WTC11 (cell line): ENCODE data around the gene RETN. TPM values are rescaled to one million over a fixed set of nuclear protein-coding genes. Genes with fewer than 3 reads are reported as not detected.
A peak's percentile ranks its signal among the peaks of the same experiment; 100 is the strongest.

Experiments
- ATAC-seq: fragments of 200-7000 bp; cut with Tn5 transposase; 2 replicates; pipeline ENCODE4 v1.10.0; 2021; ENCODE audit warnings: mild to moderate bottlenecking, moderate library complexity
- CTCF ChIA-PET: fragments of 300-600 bp; sonication (Branson Sonifier 250); formaldehyde crosslinking; loops from one replicate; lab custom pipeline; 2021; ENCODE audit warnings: antibody characterized with exemption; lab: Charles Lee
- POLR2A ChIA-PET: fragments of 350-600 bp; sonication (Branson Sonifier 250); formaldehyde crosslinking; loops from one replicate; lab custom pipeline; 2021; ENCODE audit warnings: antibody characterized with exemption; lab: Charles Lee
- DNase-seq: peaks from one replicate; pipeline ENCODE4 v3.0.0; 2021; ENCODE audit warnings: low spot score
- H3K27ac Mint-ChIP-seq: 2 replicates; pipeline ENCODE4 v1.8.0; 2021; ENCODE audit warnings: mixed read lengths
- H3K27me3 Mint-ChIP-seq: 2 replicates; pipeline ENCODE4 v1.8.0; 2021; ENCODE audit warnings: low read depth, mild to moderate bottlenecking, moderate library complexity, mixed read lengths
- H3K36me3 Mint-ChIP-seq: 2 replicates; pipeline ENCODE4 v1.8.0; 2021; ENCODE audit warnings: mixed read lengths
- H3K4me1 Mint-ChIP-seq: 2 replicates; pipeline ENCODE4 v1.8.0; 2022; ENCODE audit warnings: mixed read lengths
- H3K4me3 Mint-ChIP-seq: 2 replicates; pipeline ENCODE4 v1.8.0; 2021; ENCODE audit warnings: mild to moderate bottlenecking, moderate library complexity, mixed read lengths
- H3K9me3 Mint-ChIP-seq: 2 replicates; pipeline ENCODE4 v1.8.0; 2021; ENCODE audit warnings: mixed read lengths
- ATF1 ChIP-seq: sonication (generic); formaldehyde crosslinking; IDR thresholded peaks from 2 replicates; pipeline ENCODE4 v1.8.1; 2023; ENCODE audit warnings: mild to moderate bottlenecking, moderate library complexity, missing genetic modification reagents
- CDX4 ChIP-seq: fragments of 250-450 bp; sonication (Bioruptor Pico); IDR thresholded peaks from 2 replicates; pipeline ENCODE4 v1.9.0; 2021; ENCODE audit warnings: moderate library complexity, mild to moderate bottlenecking, inconsistent platforms, borderline replicate concordance
- CREB1 ChIP-seq: sonication (generic); formaldehyde crosslinking; IDR thresholded peaks from 2 replicates; pipeline ENCODE4 v1.8.0; 2023; ENCODE audit warnings: mild to moderate bottlenecking, missing genetic modification reagents
- E2F5 ChIP-seq: sonication (generic); formaldehyde crosslinking; IDR thresholded peaks from 2 replicates; pipeline ENCODE4 v1.8.1; 2022; ENCODE audit warnings: mild to moderate bottlenecking, moderate library complexity, missing genetic modification reagents
- FOXP4 ChIP-seq: sonication (generic); formaldehyde crosslinking; IDR thresholded peaks from 2 replicates; pipeline ENCODE4 v1.8.0; 2022; ENCODE audit warnings: mild to moderate bottlenecking, missing genetic modification reagents
- IRF1 ChIP-seq: sonication (generic); formaldehyde crosslinking; IDR thresholded peaks from 2 replicates; pipeline ENCODE4 v1.8.0; 2023; ENCODE audit warnings: missing genetic modification reagents
- IRF2 ChIP-seq: sonication (generic); formaldehyde crosslinking; IDR thresholded peaks from 2 replicates; pipeline ENCODE4 v1.8.0; 2022; ENCODE audit warnings: low read depth, missing genetic modification reagents, borderline replicate concordance
- KAT7 ChIP-seq: sonication (generic); formaldehyde crosslinking; IDR thresholded peaks from 2 replicates; pipeline ENCODE4 v1.8.1; 2023; ENCODE audit warnings: missing genetic modification reagents, mild to moderate bottlenecking, borderline replicate concordance
- MAX ChIP-seq: sonication (generic); formaldehyde crosslinking; IDR thresholded peaks from 2 replicates; pipeline ENCODE4 v1.8.0; 2022; ENCODE audit warnings: mild to moderate bottlenecking, missing genetic modification reagents
- MLX ChIP-seq: sonication (generic); formaldehyde crosslinking; IDR thresholded peaks from 2 replicates; pipeline ENCODE4 v1.8.1; 2023; ENCODE audit warnings: mild to moderate bottlenecking, missing genetic modification reagents, moderate library complexity
- NFE2L1 ChIP-seq: sonication (generic); formaldehyde crosslinking; IDR thresholded peaks from 2 replicates; pipeline ENCODE4 v1.8.1; 2023; ENCODE audit warnings: missing genetic modification reagents
- NR3C1 ChIP-seq: sonication (generic); formaldehyde crosslinking; conservative IDR thresholded peaks from 2 replicates; pipeline ENCODE4 v1.8.1; 2023; ENCODE audit warnings: low read depth, mild to moderate bottlenecking, missing genetic modification reagents
- OVOL2 ChIP-seq: fragments of 250-450 bp; sonication (Bioruptor Pico); IDR thresholded peaks from 2 replicates; pipeline ENCODE4 v1.9.0; 2021; ENCODE audit warnings: mild to moderate bottlenecking, borderline replicate concordance
- SMAD4 ChIP-seq: sonication (generic); formaldehyde crosslinking; IDR thresholded peaks from 2 replicates; pipeline ENCODE4 v1.8.0; 2022; ENCODE audit warnings: mild to moderate bottlenecking, missing genetic modification reagents
- USF1 ChIP-seq: sonication (generic); formaldehyde crosslinking; IDR thresholded peaks from 2 replicates; pipeline ENCODE4 v1.8.0; 2022; ENCODE audit warnings: mild to moderate bottlenecking, missing genetic modification reagents
- ZMAT4 ChIP-seq: fragments of 250-450 bp; sonication (Bioruptor Pico); IDR thresholded peaks from 2 replicates; pipeline ENCODE4 v1.9.0; 2021; ENCODE audit warnings: mild to moderate bottlenecking
- ZNF512 ChIP-seq: sonication (generic); formaldehyde crosslinking; IDR thresholded peaks from 2 replicates; pipeline ENCODE4 v1.8.1; 2022; ENCODE audit warnings: missing genetic modification reagents, borderline replicate concordance
- ZNF671 ChIP-seq: fragments of 250-450 bp; sonication (Bioruptor Pico); IDR thresholded peaks from 2 replicates; pipeline ENCODE4 v1.8.0; 2021; ENCODE audit warnings: mild to moderate bottlenecking
- total RNA-seq: library from RNA; stranded (reverse); gene quantifications from 3 replicates; pipeline ENCODE4 v1.2.3, GENCODE V29; 2021

Gene RETN
- total RNA-seq, 1 experiment from 2014 or later, result not detected

GRCh38 chr19:7685546-7686445, 16.9 kb downstream of the RETN start:
- POLR2A ChIA-PET, result interaction anchor here (0.6 kb wide), 1 partner anchor 32 kb away, joined by 4 read pairs; no protein-coding TSS in a partner anchor
- H3K27me3 Mint-ChIP-seq, result no peaks in the 10 kb centered on the region; the same call in 1 of the 2 replicates
- TF ChIP-seq USF1 (CRISPR knock-in tag) (no peak), ZNF512 (CRISPR knock-in tag) (no peak)
- TF ChIP-seq, all 79 proteins: peak for 0
- ATAC-seq (no peak), DNase-seq (no peak)
- peak overlapping the region; percentile 7; the same call in 1 of the 2 replicates for H3K4me3 Mint-ChIP-seq
- H3K9me3 Mint-ChIP-seq, result no peaks in the 10 kb centered on the region
- H3K27ac Mint-ChIP-seq, result peak overlapping the region; percentile 75; the same call in 1 of the 2 replicates
- CTCF ChIA-PET, result interaction anchor here (0.6 to 1.9 kb wide), 10 partner anchors 36 to 232 kb away, joined by 3 to 8 read pairs (median 4); no protein-coding TSS in a partner anchor
- H3K36me3 Mint-ChIP-seq, result peaks cover 14% of the 10 kb centered on the region
- H3K4me1 Mint-ChIP-seq, result peaks cover 13% of the 10 kb centered on the region

- no peak for ATAC-seq
- H3K4me1 Mint-ChIP-seq, result peaks cover 11% of the 10 kb centered on the region
- no peak for DNase-seq
- POLR2A ChIA-PET, result no interaction called here
- no peaks in the 10 kb centered on the region; the same call in 1 of the 2 replicates for H3K27me3 Mint-ChIP-seq
- no peak overlapping the region for H3K27ac Mint-ChIP-seq
- peaks cover 14% of the 10 kb centered on the region for H3K36me3 Mint-ChIP-seq
- no peak overlapping the region for H3K4me3 Mint-ChIP-seq
- TF ChIP-seq MLX (CRISPR knock-in tag) (no peak), FOXP4 (CRISPR knock-in tag) (no peak), CDX4 (CRISPR knock-in tag) (no peak)
- TF ChIP-seq, all 79 proteins: peak for 0
- CTCF ChIA-PET, result interaction anchor here (1.9 kb wide), 1 partner anchor 119 kb away, joined by 5 read pairs; no protein-coding TSS in a partner anchor
- H3K9me3 Mint-ChIP-seq, result no peaks in the 10 kb centered on the region
These were observed 18.3 kb downstream of the RETN start for GRCh38 chr19:7687177-7687576.

- TF ChIP-seq NR3C1, result no peak
- no peak for TF ChIP-seq ZMAT4
- TF ChIP-seq E2F5 (CRISPR knock-in tag), result no peak
- TF ChIP-seq FOXP4 (CRISPR knock-in tag), result no peak
- no peak for TF ChIP-seq NFE2L1
- TF ChIP-seq ZNF671, result no peak
- TF ChIP-seq SMAD4 (CRISPR knock-in tag), result no peak
- TF ChIP-seq KAT7 (CRISPR knock-in tag), result no peak
- no peak for TF ChIP-seq IRF2 (CRISPR knock-in tag)
- no peak for TF ChIP-seq MAX
- TF ChIP-seq ATF1 (CRISPR knock-in tag), result no peak
- TF ChIP-seq OVOL2 (CRISPR knock-in tag), result no peak
- no peak for TF ChIP-seq CREB1
- no peak for TF ChIP-seq IRF1
- H3K27ac Mint-ChIP-seq, result no peak overlapping the region
- H3K27me3 Mint-ChIP-seq, result no peaks in the 10 kb centered on the region; the same call in 1 of the 2 replicates
- CTCF ChIA-PET, result interaction anchor here (1.7 to 1.9 kb wide), 2 partner anchors 8 to 121 kb away, joined by 5 to 10 read pairs; partner anchors contain the start of gene TRAPPC5
- POLR2A ChIA-PET, result no interaction called here
- ATAC-seq, result no peak
- H3K4me1 Mint-ChIP-seq, result peaks cover 11% of the 10 kb centered on the region
- H3K36me3 Mint-ChIP-seq, result peaks cover 3% of the 10 kb centered on the region
- no peak for DNase-seq
- H3K9me3 Mint-ChIP-seq, result no peaks in the 10 kb centered on the region
- no peak overlapping the region for H3K4me3 Mint-ChIP-seq
These were observed 20.3 kb downstream of the RETN start for GRCh38 chr19:7689165-7689564.
